Left hindlimb (tissue), 1 donor: Measurements from ENCODE around the gene MSL3B.
"Not testable (repeated sequence)": the region's sequence is repeated elsewhere in the genome, so short reads cannot be mapped to it uniquely, and the experiment has no call there.

ENCODE experiments used
- DNase-seq: peaks from one replicate; pipeline ENCODE4 v3.0.0-alpha.2; 2018

The MSL3B gene

DNA sequence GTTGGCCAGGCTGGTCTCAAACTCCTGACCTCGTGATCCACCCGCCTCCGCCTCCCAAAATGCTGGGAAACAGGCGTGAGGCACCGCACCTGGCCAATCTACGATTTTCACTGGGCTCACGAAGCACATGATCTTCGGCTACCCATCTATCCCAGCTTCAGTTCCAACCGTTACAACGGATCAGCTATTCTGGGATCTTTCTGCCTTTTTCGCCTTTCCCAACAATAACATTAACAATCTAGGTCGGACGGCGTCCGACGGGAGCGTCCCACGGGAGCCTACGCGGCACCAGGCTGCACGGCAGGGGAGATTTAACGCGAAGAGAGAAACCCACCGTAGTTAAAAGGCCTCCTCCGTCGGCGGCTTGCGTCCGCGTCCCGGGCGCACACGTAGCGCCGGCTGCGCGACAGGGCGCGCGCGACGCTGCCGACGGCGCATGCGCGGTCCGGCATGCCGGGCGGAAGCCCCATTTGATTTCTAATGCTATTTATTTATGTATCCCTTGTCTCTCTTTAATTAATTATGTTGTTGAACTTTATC is at the start of gene MSL3B:
TSS of gene MSL3B (minus strand) at position 394 of the 540 bp plus-strand sequence.
- DNase-seq, result peak; percentile 45

DNA sequence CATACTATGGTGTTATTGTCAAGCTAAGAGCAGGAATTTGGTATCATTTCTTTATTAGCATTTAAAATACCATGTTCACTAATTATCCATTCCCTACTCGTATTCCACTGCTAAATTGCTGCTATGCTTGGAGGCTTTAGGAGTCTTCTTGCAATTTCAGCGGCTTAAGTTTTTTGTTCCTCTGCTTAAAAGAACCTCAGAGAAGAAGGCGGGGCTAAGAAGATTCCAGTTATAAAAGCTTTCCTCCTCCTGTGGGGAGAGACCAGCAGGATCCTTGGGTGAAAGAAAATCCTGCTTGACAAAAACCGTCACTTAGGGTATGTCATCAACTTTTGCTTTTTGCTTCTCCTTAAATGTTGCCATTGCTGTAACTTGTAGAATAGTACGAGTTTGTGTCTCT is 48.9 kb upstream of the MSL3B start, which contains the start of gene TRPM8:
TSS of gene TRPM8 (plus strand) at position 258 of the 400 bp plus-strand sequence. CDS start 9,165 bp downstream, outside the sequence.
- no peak for DNase-seq

DNA sequence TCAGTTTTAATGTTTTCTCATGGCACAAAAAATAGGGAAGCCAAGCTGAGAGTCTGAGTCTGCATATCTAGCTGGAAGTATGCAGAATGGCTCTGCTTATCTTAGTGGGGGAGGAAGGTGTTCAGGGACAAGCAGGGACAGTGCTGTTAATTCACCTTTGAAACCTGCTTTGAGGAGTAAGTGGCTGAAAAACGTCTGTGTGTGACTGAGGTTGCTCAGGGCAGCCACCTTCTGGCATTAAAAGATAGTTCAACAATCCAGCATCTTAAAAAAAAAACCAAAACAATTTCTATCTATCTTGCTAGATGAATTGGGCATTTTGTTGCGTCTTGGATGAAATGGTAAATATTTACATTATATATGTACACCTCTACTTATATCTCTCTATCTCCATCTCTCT is 46.9 kb upstream of the MSL3B start:
- DNase-seq, result no peak

DNA sequence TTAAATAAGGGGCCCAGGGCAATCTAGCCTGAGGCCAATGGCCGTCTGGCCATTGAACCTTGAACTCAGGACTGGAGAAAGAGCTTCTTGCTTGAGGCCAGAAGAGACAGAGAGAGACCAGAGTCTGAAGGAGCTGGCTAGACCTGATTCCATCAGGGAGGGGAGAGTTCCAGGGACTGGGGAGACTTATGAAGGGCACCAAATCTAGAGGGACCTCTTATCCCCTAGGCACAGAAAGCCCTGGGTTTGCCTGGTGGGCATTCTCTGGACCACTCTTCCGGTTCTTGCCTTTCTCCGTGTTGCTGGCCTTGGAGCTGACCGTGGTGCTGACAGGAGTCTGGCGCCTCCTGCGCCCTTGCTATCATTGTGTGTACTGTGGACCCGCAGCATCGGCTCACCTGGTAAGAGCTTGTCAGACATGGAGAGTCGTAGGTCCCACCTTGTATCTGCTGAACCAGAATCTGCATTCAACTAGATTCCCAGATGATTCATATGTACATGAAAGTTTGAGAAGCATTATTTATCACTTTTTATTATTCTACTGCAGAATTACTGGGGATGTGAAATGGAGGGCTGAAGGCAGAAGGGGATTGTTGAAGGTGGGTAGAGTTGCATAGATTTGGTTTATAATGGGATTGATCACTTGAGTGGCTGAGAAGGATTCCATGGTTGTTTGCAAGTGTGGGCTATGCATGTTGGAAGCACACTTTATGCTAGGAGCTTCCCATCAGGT is 44.7 kb upstream of the MSL3B start:
- peak; percentile 52 for DNase-seq

DNA sequence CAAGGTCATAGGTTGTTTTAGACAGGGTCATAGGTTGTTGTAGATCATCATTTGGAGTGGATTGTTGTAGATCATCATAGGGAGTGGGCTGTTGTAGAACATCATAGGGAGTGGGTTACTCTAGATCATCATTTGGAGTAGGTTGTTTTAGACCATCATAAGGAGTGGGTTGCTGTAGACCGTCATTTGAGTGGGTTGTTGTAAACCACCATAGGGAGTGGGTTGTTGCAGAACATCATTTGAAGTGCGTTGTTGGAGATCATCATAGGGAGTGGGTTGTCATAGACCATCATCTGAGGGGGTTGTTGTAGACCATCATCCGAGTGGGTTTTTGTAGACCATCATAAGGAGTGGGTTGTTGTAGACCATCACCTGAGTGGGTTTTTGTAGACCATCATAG is 39.4 kb upstream of the MSL3B start:
- DNase-seq, result no peak

DNA sequence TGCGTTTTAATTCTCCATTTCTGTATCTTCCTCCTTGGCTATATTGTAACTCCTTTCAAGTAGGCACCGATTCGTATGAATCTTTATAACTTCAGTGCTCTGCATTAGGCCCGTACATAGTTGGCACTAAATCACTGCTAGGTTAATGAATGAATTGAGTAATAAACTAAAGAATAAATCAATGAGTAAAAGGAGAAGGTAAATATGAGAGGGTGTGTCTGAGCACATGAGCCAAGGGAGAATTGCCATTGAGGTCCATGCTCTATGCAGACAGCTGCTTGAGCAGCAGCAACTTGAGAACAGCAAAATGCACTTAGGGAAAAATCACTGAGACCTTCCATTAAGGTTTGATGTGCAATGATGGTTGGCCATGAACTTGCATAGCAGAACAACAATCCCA is 37.8 kb upstream of the MSL3B start:
- DNase-seq, result no peak

DNA sequence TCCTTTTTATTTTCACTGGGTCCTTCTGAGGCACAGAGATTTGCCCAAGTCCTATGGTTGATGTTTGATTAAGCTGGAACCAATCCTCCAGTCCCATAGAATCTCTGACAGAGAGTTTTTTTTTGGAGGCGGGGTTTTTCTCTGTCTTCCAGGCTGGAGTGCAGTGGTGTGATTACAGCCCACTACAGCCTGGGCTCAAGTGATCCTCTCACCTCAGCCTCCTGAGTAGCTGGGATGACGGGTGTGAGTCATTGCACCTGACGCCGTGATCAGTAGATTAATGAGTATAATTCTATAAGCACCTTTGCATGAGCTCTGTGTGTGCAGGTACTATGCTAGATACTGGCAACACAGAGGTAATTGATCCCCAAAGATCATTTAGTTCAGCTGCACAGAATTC is 33.7 kb upstream of the MSL3B start:
- no peak for DNase-seq

DNA sequence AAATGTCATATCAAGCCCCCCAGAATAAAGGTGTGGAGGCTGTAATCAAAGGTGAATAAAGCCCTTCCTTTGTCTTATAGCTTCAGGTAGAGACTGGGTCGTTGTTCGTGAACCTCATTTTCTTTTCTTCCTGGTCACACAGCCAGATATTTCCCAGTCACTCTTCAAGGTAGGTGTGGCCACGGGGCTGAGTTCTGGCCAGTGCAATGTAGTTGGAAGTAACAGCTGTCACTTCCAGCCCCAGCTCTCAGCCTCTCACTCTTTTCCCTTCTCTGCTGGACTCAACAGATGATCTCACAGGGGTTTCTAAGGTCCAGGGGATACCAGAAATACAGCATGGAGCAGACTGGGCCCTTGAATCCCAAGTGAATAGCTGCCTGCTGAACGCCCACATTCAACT is 33.2 kb upstream of the MSL3B start:
- no peak for DNase-seq

DNA sequence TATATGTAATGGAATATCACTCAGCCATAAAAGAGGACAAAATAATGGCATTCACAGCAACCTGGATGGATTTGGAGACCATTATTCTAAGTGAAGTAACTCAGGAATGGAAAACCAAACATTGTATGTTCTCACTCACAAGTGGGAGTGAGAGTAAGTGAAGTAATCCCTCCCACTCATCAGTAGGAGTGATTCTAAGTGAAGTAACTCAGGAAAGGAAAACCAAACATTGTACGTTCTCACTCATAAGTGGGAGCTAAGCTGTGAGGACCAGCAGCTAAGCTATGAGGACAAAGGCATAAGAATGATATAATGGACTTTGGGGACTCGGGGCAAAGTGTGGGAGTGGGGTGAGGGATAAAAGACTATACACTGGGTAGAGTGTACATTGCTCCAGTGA is 28.1 kb upstream of the MSL3B start:
- DNase-seq, result not testable (repeated sequence)

DNA sequence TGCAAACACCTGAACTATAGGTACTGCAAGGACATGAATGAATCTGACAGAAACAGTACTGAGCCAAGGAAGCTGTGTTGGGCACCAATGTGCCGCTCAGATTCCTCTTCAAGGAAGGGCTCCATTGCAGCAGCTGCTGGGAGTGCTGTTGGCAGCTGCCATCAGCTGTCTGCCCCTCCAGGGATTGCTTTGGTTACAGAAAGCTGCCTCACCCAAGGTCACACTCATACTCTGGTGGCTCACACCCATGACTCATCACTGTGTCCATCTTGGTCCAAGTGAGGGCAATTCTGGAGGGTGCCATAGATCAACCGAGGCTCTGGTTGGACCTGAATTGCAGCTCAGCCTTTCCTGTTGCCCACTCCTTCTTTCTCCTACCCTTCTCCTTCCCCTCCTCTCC is 24.6 kb upstream of the MSL3B start:
- DNase-seq, result no peak

DNA sequence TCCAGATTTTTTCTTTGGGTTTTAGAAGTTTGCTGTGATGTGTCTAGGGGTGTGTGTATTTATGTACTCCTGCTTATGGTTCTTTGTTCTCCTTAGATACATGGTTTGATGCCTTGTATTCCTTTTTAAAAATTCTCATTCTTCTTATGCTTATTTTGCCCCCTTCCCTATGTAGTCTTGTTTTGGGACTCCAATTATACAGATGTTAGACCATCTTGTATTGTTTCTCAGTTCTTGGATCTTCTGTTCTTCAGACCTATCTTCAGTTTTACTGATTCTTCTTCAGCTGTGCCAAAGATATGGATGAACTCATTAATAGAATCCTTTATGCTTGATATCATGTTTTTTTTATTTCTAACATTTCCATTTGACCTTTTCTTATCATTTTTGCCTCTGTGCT is 14.2 kb upstream of the MSL3B start:
- DNase-seq, result no peak

DNA sequence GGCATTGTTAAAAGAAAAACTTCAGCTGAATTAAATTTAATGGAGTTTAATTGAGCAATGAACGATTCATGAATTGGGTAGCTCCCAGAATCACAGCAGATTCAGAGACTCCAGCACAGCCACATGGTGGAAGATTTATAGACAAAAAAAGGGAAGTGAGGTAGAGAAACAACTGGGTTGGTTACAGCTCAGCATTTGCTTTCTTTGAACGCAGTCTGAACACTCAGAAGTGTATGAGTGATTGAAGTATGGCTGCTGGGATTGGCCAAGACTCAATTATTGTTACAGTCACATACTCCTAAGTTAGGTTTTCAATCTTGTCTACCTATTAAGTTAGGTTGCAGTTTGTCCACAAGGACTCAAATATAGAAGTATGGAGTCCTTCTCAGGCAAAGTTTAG is 3.9 kb upstream of the MSL3B start:
- not testable (repeated sequence) for DNase-seq

DNA sequence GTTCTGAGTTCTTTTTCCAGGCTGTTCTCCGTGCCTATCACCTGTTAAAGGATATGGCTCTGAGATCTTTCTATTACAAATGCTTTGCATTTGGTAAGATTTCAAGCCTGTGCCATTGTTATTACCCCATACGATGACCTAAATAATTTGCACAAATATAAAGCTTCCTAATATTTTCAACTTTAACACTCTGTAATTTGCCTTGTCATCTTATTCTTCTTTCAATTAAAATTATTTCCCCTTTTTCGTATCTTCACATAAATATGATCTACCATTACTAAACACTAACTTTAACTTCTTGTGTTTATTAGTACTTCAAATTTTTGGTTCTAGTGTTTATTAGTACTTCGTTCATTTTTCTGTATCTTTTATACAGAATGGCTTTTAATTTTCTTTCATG is 3.2 kb upstream of the MSL3B start:
- no peak for DNase-seq

DNA sequence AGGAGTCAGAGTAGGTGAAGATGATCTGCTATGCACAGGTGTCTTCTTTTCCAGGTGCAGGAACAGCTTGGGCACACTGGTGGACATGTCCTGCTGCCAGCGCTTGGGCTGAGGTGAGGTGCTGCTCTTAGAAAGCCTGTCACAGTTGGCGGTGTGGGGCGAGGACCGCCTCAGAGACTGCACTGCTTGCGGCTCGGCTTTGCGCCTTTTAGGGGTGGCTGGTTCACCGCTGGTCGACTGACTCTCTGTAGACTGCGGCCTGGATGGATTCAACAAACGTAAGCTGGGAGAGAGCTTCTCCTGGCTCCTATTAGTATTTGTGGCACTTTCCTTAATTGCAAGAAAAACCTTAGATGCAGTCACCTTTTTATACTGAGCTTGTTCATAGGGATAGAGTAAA is 1.7 kb downstream of the MSL3B start:
- DNase-seq, result no peak

DNA sequence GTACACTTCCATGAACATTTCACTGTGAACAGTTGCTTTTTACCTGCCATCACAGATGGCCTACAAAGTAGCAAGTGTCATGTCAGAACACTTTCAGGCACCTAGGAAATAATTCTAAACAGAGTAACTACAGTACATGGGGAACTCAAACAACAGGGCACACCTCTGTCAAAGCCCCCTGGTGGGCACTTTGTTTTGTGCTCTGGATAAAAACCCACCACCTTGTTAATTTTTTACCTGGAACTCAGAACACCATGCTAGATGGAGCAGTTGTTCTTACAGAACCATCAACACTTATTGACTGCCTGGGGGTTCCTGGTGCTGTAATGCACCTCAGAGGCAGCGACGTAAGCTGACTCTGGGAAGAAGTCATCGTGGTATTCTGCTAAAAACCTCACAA is 2.3 kb downstream of the MSL3B start:
- DNase-seq, result no peak

DNA sequence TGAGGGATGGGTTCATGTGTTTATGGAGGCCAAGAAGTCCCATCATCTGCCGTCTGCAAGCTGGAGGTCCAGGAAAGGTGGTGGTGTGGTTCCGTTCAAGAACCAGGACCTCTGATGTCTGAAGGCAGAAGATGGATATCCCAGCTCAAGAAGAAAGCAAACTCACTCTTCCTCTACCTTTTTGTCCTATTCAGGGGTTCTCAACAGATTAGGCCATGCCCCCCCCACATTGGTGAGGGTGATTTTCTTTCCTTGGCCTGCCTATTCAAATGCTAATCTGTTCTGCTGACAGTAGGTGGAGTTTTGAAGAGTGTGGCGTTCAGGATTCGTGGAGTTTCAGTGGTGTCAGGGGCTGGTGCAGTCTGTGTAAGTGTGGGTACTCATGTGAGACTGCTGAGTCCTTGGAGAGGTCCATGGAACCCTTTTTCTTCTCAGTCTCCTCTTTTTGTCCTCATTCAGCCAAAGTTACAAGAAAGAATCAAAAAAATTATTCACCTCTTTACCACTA is 5.9 kb downstream of the MSL3B start:
- no peak for DNase-seq

DNA sequence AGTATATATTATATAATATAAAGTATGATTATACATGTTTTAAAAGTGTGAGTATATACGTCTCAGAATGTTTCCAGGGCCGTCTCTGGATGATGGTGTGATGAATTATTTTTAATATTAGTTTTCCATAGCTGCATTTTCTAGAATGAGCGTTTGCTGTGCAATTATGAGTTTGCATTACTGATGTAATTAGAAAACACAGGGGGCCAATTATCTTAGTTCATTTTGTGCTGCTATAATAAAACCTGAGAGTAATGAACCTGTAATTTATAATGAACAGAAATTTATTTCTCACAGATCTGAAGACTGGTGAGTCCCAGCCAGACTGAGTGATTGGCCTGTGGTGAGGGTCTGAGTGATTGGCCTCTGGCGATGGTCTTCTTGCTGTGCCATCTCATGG is 9.9 kb downstream of the MSL3B start:
- DNase-seq, result no peak

DNA sequence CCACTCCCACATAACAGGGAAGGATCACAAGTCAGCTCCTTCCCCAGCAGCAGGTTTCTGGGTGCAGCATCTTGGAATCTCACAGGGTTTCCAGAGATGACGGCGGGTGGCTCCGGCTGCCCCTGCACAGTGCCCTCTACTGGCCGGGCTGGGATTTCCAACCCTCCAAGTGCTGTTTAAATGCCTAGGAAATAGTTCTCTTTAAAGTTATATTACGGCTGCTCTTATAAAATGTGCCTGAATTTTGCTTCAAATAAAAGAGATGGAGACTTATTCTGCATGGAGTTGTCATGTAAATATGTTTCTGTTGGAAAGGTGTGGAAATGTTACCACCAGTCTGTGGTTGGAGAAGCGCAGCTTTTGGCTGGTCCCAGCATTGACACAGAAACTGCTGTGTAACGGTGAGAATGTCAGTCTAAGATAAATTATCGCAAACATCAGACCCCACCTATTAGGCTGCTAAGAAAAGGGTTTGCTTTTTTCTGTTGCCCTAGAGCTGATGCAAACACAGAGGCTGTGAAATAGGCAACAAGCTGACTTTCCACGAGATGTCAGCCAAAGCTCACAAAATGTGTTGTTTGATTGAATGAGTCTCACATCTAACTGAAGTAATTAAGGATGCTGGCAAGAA is 10.6 kb downstream of the MSL3B start:
- DNase-seq, result no peak

DNA sequence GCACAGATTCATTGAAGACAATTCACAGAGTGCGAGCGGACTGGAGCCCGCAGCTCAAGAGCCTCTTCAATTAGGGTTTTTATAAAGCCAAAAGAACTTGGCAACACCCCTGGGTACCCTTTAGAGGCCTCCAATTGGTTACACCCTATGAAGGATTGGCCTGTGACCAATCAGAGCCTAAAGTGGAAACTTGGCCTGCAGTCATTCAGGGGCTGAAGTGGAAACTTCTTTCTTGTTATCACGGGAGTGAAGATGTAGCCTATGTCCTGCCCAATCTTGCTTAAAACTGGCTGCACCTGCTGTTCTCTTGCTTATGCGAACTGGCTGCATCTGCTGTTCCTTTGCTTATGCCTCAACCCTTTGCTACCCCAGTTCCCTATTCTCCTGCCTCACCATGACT is 12.0 kb downstream of the MSL3B start:
- DNase-seq, result no peak

DNA sequence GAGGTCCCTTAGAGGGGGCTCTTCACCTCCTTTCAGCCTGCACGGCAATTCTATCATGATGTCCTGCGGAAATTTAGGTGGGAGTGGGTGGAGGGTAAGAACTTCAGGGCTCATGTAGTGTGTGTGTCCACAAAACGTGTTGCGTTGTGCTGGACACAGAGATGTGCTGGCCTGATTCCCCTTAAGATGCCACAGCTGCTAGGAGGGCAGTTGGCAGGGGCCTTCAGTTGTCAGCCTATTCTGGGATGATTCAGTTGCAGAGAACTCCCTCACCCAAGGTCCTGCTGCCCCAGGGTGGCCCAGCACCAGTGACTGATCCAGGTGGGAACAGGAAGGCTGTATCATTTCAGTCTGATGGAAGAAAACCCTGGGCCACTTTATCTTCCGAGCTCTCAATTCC is 12.8 kb downstream of the MSL3B start:
- no peak for DNase-seq

DNA sequence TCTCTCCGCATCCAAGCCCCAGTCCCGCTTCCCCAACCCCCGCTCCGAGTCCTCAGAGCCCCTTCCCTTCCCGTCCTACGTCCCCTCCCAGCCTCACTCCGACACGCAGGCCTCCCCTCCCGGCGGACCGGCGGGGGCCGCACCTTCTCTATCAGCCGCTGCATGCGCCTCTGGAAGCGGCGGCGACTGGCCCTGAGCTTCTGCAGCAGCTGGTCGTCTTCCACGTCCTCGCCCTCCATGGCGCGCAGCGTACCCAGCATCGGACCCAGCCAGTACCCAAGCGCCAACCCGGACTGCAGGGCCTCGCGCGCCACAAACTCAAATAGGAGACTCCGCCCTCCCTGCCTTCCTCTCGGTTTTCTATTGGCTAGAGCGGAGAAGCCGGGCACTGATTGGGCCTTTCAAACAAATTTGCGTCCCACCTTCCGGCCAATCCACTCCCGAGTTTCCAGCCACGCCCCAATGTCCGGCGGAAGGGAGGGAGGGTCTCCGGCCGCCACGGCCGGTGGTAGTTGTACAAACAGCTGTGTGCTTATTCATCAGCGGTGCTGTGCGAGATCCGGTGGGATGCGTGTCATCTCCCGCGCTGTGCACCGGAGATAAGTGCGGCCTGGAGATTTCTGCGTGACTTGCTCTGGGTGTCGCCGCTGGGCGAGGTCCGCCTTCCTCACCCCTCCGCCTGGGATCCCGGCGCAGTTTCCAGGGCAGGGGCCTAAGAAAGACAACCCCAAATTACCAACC is 13.8 kb downstream of the MSL3B start, which contains the start of gene HJURP:
TSS of gene HJURP (minus strand) at position 295 of the 741 bp plus-strand sequence. CDS start at position 260, 35 bp downstream.
- DNase-seq, result peak; percentile 96

DNA sequence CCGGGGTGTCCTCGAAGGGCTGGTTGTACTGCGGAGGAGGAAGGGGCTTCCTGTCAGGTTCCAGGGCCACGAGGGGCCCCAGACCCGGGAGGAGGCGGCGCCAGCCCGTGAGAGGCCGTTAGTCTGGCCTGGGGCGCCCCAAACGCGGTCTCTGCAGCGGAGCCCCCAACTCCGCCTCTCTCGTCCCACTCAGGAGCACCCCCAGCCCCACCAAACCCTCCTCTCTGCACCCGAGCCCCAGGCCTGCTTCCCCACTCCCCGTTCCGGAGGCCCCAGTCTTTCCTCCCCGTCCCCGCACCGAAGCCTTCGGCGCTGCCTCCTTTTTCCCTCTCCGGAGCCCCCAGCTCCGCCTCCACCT is 14.3 kb downstream of the MSL3B start:
- DNase-seq, result no peak

DNA sequence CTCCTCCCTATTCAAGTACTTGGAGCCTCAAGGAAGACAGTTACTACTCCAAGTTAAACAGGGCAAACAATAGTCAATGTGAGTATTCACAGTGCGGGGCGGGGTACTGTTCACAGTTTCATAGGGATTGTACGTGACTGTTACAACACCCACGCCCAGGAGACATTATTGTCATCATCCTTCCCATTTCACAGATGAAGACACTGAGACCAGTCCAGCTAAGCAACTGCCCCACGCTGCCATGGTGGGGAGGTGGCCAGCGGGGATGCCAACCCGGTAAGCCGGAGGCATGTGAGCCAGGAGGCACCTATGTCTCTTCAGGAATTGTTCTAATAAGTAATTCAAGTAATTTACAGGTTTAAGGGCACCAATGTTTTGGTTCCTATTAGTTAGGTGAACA is 14.8 kb downstream of the MSL3B start:
- DNase-seq, result no peak
